ELR (cell line): ENCODE measurements around the gene GTPBP3.
"Not testable (repeated sequence)": the region's sequence is repeated elsewhere in the genome, so short reads cannot be mapped to it uniquely, and the experiment has no call there.

ENCODE experiments used
- DNase-seq: peaks from one replicate; pipeline ENCODE4 v3.0.0-alpha.2; 2015; ENCODE audit warnings: low read depth

Gene GTPBP3, protein sequence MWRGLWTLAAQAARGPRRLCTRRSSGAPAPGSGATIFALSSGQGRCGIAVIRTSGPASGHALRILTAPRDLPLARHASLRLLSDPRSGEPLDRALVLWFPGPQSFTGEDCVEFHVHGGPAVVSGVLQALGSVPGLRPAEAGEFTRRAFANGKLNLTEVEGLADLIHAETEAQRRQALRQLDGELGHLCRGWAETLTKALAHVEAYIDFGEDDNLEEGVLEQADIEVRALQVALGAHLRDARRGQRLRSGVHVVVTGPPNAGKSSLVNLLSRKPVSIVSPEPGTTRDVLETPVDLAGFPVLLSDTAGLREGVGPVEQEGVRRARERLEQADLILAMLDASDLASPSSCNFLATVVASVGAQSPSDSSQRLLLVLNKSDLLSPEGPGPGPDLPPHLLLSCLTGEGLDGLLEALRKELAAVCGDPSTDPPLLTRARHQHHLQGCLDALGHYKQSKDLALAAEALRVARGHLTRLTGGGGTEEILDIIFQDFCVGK

DNA sequence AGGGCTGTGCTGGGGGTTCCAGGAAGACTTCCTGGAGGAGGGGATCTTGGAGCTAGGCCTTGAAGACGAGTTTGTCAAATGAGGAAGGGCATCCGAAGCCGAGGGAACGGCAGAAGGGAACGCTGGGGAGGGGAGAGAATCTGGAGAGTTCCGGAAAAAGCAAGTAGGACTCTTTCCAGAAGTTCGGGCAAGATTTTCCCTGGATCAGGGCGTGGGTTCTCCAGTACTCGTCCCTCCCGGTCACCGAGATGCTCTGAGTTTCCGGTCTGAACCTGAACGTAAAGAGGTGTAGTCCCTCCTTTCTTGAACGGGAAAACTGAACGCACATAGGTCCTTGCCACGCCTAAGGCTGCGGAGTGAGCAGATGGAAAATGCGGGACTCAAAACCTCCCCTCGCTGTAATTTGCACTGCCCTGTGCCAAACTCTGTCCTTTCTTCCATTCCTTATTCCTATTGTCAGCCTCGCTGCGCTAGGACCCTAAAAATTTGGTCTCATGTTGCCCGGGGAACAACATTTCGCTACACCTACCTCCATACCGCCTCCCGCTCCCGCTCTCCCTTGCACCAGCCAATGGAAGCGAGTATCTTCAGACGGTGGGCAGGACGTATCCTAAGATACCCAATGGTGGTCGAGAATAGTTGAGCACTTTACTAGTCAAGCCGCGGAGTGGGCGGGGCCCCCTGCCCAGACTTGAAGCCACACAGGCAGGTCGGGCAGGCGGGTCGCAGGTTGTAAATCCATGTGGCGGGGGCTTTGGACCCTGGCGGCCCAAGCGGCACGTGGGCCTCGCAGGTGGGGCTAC lies at the start of gene GTPBP3:
Gene GTPBP3, plus strand, starts transcription at position 682 of the 803 bp plus-strand sequence. Its CDS starts 59 bp downstream, at position 741.
- DNase-seq = peak; percentile 100

DNA sequence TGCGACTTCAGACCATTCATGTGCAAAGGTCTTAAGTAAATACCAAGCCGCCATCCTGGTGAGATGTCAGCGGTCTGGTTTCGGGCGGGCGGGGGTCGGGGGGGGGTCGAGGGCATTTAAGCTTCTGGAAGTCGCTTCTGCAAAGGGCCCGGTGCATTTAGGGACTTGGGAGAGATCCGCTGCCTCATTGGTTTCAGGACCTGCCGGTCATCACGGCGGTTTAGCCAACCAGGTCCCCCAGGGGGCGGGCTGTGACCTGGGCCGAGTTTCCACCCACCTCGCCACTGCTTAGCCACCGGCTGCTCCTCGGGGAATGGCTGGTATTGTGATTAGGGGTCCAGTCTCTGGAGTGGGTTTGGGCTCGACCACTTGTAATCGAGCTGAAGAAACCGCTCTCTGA lies 47.9 kb upstream of the GTPBP3 start:
- peak; percentile 91 for DNase-seq

DNA sequence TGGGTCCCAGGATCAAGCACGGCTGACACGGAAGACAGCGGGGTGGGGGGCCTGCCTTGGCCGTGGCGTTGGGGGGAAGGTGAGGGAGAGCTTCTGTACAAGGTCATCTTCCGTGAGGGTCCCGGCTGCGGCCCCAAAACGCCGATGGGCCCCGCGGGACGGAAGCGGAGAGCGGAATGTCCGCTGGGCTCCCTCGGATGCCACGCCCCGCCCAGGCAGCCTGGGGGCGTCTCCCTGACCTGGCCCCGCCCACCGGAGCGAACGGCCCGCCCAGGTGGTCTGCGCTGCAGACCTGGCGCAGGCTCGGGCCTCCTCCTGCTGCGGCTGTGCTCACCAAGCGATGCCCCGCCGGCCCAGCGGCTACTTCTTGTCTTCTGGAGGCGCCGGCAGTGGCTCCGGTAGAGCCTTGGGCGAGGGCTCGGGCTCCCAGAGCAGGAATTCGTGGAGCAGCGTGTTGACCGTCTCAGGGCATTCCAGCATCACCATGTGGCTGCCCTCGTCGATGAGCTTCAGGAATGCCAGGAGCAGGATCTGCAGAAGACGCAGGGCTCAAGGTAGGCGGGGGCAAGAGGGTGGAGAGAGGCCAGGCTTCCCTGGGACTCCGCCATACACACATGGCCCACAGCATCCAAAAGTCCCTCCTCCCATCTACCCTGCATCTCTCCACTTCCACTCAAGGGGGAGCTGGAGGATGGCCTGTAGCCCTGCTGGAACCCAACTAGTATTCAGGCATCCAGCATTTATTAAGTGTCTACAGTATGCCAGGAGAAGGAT lies 44.9 kb upstream of the GTPBP3 start:
- DNase-seq = peak; percentile 94

DNA sequence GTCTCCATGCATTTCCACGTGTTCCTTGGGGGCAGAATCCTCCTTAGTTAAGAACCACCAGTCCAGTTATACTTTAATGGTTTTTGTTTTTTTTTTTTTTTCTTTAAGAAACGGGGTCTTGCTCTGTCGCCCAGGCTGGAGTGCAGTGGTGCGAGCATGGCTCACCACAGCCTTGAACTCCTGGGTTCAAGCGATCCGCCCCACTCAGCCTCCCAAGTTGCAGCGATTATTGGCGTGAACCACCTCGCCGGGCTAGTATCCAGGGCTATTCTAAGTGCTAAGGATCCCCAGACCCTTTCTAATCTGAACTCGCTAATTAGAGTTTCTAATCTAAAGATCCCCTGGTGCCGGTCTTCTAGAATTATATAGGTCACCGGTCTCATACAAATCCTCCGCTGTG lies 43.7 kb upstream of the GTPBP3 start:
- DNase-seq = no peak

DNA sequence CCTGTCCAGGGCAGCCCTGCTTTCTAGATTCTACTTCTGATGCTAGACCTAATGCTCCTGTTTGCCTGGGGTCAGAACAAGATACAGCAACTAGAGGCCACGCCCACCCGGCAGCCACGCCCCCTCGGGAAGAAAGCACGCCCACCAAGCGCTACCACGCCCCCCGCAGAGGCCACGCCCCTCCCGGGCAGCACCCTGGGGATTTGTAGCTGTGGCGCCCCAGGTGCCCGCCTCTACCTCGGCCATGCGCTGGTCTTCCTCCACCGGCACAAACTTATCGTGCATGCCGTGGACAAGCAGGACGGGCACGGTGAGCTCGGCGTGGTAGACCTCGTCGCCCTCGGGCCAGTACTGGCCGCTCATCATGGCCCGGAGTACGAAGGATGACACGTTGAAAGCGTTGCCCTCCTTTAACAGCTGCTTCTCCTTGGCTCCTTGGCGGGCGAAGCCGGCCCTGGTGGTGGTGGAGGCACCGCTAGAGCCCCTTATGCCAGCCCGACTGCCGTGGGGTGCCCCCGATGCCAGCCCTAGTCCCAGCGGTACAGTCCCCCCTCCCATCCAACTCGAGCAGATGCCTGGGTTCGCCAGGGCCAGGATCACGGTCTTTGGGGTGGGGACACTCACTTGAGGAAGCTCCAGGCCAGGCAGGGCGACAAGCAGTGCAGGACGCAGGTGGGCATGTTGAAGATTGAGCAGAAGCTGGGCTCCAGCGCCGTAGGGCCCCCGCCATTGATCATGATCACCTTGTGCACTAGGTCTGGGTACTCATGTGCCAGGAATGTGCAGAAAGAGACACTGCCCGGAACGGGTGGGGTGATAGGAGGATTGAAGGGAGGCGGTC lies 43.1 kb upstream of the GTPBP3 start:
- peak; percentile 59 for DNase-seq

DNA sequence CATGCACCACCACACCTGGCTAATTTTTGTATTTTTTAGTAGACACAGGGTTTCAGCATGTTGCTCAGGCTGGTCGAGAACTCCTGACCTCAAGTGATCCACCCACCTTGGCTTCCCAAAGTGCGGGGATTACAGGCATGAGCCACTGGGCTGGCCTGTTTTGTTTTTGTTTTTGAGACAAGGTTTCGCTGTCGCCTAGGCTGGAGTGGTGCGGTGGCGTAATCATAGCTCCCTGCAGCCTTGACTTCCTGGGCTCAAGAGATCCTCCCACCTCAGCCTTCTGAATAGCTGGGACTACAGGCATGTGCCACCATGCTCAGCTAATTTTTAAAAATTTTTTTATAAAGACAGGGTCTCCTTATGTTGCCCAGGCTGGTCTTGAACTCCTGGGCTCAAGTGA lies 41.8 kb upstream of the GTPBP3 start:
- DNase-seq = not testable (repeated sequence)

DNA sequence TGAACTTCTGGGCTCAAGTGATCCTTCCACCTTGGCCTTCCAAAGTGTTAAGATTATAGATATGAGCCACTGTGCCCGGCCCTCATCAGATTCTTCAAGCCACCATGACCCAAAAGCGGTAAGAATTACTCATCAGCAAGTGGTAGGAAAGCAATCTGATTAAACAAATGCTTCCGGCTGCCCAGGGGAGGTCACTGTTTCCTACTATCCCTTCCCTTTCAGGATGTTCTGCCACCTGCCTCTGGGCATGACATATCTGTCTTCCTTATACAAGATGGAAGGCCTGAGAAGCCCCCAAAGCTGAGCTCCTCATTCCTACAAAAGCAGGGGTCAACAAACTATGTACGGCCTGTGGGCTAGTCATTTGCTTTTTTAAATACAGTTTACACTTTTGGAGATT lies 41.1 kb upstream of the GTPBP3 start:
- peak; percentile 82 for DNase-seq

DNA sequence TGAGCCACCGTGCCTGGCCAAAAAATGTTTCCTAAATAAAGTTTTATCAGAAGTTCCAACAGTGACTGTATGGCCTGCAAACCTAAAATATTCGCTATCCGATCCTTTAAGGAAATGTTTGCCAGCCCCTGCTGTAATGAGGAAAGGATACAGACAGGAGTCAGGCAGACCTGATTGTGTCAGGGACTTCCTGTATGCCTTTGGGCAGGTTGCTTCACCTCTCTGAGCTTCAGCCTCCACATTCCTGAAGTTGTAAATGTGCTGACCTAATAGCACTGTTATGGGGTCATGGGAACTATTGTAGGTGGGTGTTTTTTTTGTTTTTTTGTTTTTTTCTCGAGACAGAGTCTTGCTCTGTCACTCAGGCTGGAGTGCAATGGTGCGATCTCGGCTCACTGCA lies 40.4 kb upstream of the GTPBP3 start:
- DNase-seq = peak; percentile 49

DNA sequence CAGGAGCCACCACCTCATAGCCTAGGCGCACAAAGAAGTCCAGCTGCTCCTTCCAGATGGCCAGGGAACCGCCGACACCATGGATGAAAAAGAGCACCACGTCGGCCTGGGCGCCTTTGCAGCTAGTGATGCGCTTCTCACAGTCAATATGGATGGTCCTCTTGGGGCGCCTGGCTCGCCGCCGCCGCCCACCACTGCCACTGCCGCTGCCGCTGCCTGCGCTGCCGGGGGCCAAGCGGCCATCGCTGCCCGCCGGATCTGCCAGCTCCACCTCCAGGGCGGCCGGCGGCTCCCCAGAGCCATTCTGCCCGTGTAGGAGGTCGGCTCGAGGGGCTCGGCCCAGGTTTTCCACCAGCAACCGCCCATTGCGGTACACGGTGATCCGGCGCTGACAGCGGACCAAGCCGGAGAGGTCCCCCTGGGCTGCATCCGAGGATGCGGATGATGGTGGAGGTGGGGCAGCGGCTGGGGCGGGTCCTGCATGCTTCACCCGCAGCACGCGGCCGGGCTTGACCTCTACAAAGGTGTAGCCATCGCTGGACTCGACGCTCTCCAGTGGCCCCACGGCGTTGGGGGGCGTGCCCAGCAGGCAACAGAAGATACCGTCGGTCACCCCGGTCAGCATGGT lies 36.2 kb upstream of the GTPBP3 start:
- no peak for DNase-seq

DNA sequence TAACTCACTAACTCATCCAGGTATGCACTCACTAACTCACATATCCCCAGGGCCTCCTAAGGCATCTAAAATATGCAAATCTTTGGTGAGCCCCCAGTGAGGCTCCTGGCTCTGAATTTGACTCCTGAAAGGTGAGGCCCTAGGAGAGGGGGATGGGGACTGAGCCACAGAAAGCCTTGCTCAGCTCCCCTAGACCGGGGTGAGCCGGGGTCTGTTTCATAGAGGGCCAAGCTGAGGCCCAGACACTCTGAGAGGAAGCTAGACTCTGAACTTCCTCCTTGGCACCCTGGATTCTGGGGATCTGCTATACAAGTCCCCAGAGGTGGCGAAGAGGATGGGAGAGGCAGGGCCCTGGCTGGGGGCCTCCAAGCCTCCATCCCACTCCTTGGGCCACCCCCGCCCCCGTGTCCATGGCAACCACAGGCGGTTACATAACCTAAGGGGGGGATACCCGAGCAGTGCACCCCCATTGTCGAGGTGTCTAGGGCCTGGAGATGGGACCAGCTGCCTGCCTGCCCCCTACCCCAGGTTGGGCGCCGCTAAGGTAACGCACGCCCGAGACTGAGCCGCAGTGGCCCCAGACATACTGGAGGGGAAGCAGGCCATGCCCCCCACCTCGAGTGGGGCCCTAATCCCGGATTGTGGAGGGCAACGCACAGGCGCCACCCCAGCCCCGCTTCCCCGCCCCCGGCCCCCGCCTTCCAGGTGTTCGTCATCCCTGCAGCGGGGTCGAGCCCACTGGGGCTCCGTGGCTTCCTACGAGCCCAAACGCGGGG lies 34.8 kb upstream of the GTPBP3 start:
- no peak for DNase-seq

DNA sequence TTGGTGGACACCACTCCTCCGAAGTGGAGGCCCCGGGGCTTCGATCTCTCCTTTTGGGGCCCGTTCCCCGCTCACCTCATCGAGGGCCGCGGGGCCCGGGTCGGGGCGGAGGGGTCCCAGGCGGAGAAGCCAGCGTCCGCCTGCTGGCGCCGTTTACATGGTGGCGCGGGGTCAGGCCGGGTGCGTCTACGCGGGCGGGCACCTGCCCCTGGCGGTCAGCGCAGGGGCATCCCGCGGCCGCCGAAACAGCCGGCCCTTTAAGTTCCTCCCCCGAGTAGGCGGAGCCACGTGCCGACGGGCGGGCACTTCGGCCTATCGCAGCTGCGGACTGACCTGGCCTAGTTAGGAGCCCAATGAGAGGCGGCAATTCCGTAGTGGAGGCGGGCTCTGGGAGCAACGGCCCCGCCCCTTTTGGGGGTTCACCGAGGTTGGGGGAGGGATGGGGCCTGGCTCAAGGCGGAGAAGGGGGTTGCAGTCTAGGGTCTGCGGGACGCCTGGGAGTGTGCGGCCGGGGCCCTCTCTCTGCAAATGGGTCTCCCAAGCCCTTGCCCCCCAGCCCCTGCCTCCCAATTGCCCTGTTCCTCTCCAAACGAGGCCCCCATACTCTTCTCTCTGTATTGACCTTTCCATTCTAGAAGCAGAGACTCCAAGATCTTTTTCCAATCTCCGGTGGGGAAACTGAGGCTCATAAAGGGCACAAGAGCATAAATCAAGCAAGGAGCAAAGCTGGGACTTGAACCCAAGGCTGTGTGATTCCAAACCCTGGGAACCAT lies 34.0 kb upstream of the GTPBP3 start, which contains the start of gene ABHD8:
Gene ABHD8, minus strand, starts transcription at position 259 of the 773 bp plus-strand sequence. CDS start 1,809 bp downstream, outside the sequence.
- DNase-seq = peak; percentile 98

DNA sequence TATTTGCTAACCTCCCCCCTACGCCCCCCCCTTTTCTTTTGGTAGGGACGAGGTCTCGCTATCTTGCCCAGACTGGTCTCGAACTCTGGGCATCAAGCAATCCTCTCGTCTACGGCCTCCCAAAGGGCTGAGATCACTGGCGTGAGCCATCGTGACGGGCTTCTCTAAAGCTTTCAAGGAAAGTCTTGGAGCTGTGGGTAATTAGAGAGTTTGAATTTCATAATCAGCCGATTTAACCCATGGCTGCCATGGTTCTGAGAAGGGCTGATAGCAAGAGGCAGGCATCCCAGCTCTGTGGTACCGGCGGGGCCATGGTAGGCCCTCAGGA lies 33.4 kb upstream of the GTPBP3 start:
- DNase-seq = no peak

DNA sequence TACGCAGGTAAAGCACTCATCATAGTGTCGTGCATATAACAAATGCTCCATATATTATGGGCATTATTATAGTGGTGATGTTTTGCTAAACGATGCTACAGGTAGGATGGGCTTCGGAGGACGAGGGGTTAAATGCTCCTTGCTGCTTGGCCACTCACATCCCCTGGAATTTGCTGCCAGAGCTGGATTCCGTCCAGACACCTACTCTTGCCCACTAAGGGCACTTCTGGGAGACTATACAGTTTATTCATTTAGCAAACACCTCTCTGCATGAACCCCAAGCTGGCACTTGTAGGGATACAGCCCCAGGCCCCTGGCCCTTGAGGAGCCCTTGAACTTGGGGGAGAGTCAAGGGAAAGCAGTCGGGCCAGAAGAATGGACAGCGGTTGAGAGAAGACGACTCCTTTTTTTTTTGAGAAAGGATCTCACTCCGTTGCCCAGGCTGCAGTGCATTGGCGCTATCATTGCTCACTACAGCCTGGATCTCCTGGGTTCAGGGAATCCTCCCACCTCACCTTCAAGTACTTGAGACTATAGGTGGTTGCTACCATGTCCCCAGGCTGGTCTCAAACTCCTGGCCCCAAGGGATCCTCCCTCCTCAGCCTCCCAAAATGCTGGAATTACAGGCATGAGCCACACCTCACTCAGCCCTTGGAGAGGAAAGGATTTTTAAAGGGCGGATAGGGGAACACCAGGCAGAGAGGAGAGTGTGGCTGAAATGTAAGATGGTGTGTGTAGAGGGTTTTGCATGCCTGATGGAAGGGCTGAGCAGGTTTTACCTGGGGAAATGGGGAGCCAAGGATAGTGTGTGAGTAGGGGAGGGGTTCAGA lies 32.8 kb upstream of the GTPBP3 start:
- DNase-seq = no peak

DNA sequence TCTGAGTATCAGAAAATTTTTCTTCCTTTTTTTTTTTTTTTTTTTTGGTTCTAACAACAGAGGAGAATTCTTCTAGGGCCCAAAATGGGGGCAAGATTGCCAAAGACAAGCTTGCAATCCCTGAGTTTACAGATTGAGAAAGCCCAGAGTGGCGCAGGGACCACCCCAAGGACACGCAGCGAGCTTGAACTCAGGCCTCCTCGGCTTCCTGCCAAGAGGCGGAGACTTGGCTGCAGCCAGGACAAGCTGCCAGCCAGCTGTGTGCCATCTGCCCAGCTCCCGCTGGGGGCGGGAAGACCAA lies 32.2 kb upstream of the GTPBP3 start:
- DNase-seq = no peak

DNA sequence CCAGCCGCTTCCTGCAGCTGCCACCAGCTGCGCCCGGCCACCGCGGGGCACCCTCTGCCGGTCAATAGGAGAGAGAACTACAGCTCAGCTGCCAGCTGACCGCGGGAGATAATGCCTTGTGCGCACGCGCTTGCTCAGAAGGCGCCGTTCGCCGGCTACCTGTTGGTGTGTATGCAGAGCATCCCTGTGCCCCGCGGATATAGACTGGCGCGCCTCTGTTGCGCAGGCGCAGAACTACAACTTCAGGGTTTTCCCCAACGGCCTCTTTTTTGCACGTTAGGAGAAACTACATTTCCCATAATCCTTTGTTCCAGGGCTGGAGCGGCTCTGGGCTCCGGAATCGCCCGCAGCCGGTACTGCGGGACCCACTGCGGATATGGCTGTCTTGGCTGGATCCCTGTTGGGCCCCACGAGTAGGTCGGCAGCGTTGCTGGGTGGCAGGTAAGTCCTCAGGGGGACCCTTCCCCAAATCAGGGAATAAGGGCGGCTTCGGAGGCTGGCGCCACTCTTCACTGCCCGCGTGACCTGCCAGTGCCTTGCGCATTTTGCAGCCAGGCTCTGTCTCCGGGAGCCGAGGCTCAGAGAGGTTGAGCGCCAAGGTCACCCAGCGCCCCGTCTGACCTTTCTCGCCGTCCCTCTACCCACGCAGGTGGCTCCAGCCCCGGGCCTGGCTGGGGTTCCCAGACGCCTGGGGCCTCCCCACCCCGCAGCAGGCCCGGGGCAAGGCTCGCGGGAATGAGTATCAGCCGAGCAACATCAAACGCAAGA lies 31.7 kb upstream of the GTPBP3 start, which contains the start of gene MRPL34:
Gene MRPL34, plus strand, starts transcription at position 356 of the 768 bp plus-strand sequence. Its CDS starts 21 bp downstream, at position 377.
- DNase-seq = peak; percentile 99

DNA sequence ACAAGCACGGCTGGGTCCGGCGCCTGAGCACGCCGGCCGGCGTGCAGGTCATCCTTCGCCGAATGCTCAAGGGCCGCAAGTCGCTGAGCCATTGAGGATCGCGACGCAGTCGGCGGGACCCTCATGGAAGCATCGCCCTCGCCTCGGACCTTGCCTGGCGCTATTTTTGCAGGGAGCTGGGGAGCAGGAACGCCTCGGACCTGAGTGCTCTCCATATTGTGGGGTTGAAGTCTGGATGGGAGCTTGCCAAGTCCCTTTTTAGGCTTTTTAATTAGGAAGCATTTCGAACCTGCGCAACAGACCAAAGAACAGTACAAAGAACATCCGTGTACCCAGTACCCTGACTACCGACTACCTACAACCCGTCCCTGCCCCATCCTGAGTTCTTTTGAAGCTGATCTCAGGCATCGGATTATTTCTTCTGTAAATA lies 31.1 kb upstream of the GTPBP3 start:
- DNase-seq = no peak

DNA sequence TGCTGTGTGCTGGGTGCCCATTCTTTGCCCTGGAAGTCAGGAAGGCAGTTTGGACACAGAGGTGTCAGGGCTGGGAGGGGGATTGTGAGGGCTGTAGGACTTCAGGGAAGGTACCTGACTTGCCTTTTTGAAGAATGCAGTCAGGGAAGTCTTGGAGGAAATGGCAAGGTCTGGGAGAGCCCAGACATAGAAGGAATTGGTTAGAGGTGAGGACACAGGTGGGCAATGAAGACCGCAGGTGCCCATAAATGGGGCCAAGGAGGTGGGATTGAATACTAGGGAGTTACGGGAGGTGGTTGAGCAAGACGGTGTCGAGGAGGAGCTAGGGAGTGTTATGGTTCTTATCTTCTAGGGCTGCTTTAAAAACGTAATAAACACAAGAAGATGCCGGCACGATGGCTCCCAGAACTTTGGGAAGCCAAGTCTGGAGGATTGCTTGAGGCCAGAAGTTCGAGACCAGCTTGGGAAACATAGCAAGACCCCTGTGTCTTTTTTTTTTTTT lies 29.4 kb upstream of the GTPBP3 start:
- DNase-seq = no peak
